A549 (cell line): Measurements from ENCODE around the gene TMTC2.

Source experiments
- BHLHE40 ChIP-seq: IDR thresholded peaks from 2 replicates; pipeline ENCODE4 v1.6.1; 2012; ENCODE audit warnings: low read depth, low read length, inconsistent platforms
- CEBPB ChIP-seq, 2 experiments: fragments of >200 bp in 1 of 2; sonication (Bioruptor Twin) in 1 of 2; formaldehyde crosslinking in 1 of 2; IDR thresholded peaks; 2 replicates each; pipeline ENCODE4 v1.6.1; 2012 to 2016
- CHD2 ChIP-seq: fragments of 150-350 bp; IDR thresholded peaks from 2 replicates; pipeline ENCODE4 v1.6.1; 2014; ENCODE audit warnings: low read length; ENCODE audit not compliant: partially characterized antibody
- CTCF ChIP-seq: fragments of >200 bp; sonication (Bioruptor Twin); formaldehyde crosslinking; IDR thresholded peaks from 3 replicates; pipeline ENCODE4 v1.5.1; 2016
- E2F6 ChIP-seq: IDR thresholded peaks from 2 replicates; pipeline ENCODE4 v1.6.1; 2012; ENCODE audit warnings: low read depth, borderline replicate concordance
- MAZ ChIP-seq: fragments of 150-350 bp; IDR thresholded peaks from 2 replicates; pipeline ENCODE4 v1.6.1; 2014; ENCODE audit warnings: antibody characterized with exemption, low read depth, low read length, borderline replicate concordance
- POLR2A ChIP-seq: IDR thresholded peaks from 2 replicates; pipeline ENCODE4 v1.6.1; 2012; ENCODE audit warnings: mild to moderate bottlenecking, low read length
- USF2 ChIP-seq: fragments of 450-650 bp; IDR thresholded peaks from 2 replicates; pipeline ENCODE4 v1.6.1; 2014; ENCODE audit warnings: antibody characterized with exemption

GRCh38 chr12:82705774-82706173 is 19.1 kb downstream of the TMTC2 start:
- no peak for TF ChIP-seq MAZ
- no peak for TF ChIP-seq CTCF
- no peak for TF ChIP-seq CHD2
- TF ChIP-seq POLR2A = no peak
- no peak for TF ChIP-seq USF2
- TF ChIP-seq CEBPB (IDR thresholded peaks at IDR 0.05) = no peak
- no peak for TF ChIP-seq E2F6
- no peak for TF ChIP-seq BHLHE40
